Measurements from ENCODE around the gene SSRP1.
"Not testable (repeated sequence)": the region's sequence is repeated elsewhere in the genome, so short reads cannot be mapped to it uniquely, and the experiment has no call there.

Gene SSRP1

GRCh38 chr11:57335343-57336110 lies at the start of gene SSRP1:
TSS of gene SSRP1 (minus strand) at chr11:57335892. CDS start at chr11:57335121, 771 bp downstream.
- peak; percentile 87 to 89 for DNase-seq

- no peak for DNase-seq
These were observed 45.3 kb upstream of the SSRP1 start, which contains the start of gene PRG3 for GRCh38 chr11:57380975-57381374. TSS of gene PRG3 (minus strand) at chr11:57381150. CDS start at chr11:57380708, 442 bp downstream.

GRCh38 chr11:57379732-57380131 lies 44.0 kb upstream of the SSRP1 start:
- no peak for DNase-seq

GRCh38 chr11:57378186-57378585 lies 42.5 kb upstream of the SSRP1 start:
- no peak for DNase-seq

- no peak for DNase-seq
These were observed 41.4 kb upstream of the SSRP1 start for GRCh38 chr11:57377107-57377506.

GRCh38 chr11:57376095-57377090 lies 40.7 kb upstream of the SSRP1 start:
- DNase-seq, result no peak

GRCh38 chr11:57375490-57375889 lies 39.8 kb upstream of the SSRP1 start:
- DNase-seq, result no peak

GRCh38 chr11:57374966-57375365 lies 39.3 kb upstream of the SSRP1 start:
- no peak for DNase-seq

- DNase-seq, result no peak
These were observed 37.5 kb upstream of the SSRP1 start for GRCh38 chr11:57373146-57373545.

GRCh38 chr11:57370941-57371340 lies 35.2 kb upstream of the SSRP1 start:
- DNase-seq, result no peak

- DNase-seq, result no peak
These were observed 34.6 kb upstream of the SSRP1 start for GRCh38 chr11:57370251-57370650.

GRCh38 chr11:57368845-57369232 lies 33.1 kb upstream of the SSRP1 start:
- no peak for DNase-seq

- DNase-seq, result no peak
These were observed 32.6 kb upstream of the SSRP1 start for GRCh38 chr11:57368106-57368844.

GRCh38 chr11:57364851-57365660 lies 29.4 kb upstream of the SSRP1 start:
- no peak for DNase-seq

- DNase-seq, result no peak
These were observed 27.7 kb upstream of the SSRP1 start for GRCh38 chr11:57363131-57364080.

GRCh38 chr11:57361926-57362325 lies 26.2 kb upstream of the SSRP1 start:
- no peak for DNase-seq

- DNase-seq, result not testable (repeated sequence)
These were observed 25.7 kb upstream of the SSRP1 start for GRCh38 chr11:57361420-57361819.

- no peak for DNase-seq
These were observed 25.3 kb upstream of the SSRP1 start for GRCh38 chr11:57360991-57361390.

GRCh38 chr11:57359896-57360690 lies 24.4 kb upstream of the SSRP1 start:
- no peak for DNase-seq

GRCh38 chr11:57359396-57359795 lies 23.7 kb upstream of the SSRP1 start:
- DNase-seq, result no peak

Measured in activated CD4-positive, alpha-beta T cell treated with anti-CD3 and anti-CD28 coated beads, Interleukin-2, amount 50 U/mL, for 48 hours (primary cell).